ENCODE measurements around the gene KCMF1.

DNA sequence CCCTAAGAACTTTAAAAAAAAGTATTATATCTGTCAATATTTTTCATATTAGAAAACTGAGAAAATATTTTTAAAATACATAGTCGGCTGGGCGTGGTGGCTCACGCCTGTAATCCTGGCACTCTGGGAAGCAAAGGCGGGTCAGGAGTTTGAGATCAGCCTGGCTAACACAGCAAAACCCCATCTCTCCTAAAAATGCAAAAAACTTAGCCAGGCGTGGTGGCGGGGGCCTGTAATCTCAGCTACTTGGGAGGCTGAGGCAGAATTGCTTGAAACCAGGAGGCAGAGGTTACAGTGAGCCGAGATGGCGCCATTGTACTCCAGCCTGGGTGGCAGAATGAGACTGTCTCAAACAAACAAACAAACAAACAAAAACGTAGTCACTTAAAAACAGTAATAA lies 5.1 kb upstream of the KCMF1 start:
- TF ChIP-seq CTCF (optimal IDR thresholded peaks at IDR 0.05 in 1 of 3, IDR thresholded peaks at IDR 0.05 in 1 of 3, conservative IDR thresholded peaks at IDR 0.05 in 1 of 3; ENCODE audit: extremely low read depth in 1 of 3, insufficient read depth in 2 of 3, low read length in 3 of 3) (no peak), EZH2 (IDR thresholded peaks at IDR 0.05; ENCODE audit: low read length) (no peak)
